Stomach (tissue), 4 donors: ENCODE measurements around the gene NTRK3.

Experiments used
- CTCF ChIP-seq, 7 experiments: fragments of 450-650 bp in 4 of 7; fragments of 200-600 bp in 3 of 7; sonication (generic) in 3 of 7; IDR thresholded peaks; one replicate each; pipeline ENCODE4 v1.5.1; 2016 to 2019; ENCODE audit warnings: antibody characterized with exemption in 7 of 7, control low read depth in 2 of 7, mild to moderate bottlenecking in 1 of 7
- POLR2A ChIP-seq, 4 donors: fragments of 450-650 bp; IDR thresholded peaks; one replicate each; pipeline ENCODE4 v1.6.1; 2016; ENCODE audit warnings: antibody characterized with exemption in 4 of 4, control low read depth in 2 of 4, mild to moderate bottlenecking in 1 of 4, moderate library complexity in 1 of 4

DNA sequence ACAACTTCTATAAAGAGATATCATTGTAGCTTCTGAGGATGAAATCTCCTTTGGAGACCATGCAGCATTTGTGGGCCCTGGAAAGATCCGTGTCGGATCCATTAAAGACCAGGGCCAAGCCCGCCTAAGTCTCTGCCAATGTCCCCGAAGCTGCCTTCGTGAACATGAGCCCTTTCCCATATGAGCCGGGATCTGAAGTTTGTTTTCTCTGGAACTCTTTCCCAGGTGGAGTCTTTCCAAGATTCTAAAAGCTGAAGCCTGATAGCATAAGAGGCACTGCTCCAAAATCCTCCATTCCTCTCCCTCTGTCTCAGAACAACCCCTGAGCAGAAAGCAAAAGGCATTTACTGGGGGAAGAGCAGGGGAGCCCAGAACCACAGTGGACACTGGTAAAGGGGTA lies 274.6 kb downstream of the NTRK3 start:
- TF ChIP-seq CTCF (IDR thresholded peaks at IDR 0.05): no peak
- TF ChIP-seq POLR2A (IDR thresholded peaks at IDR 0.05): no peak
